ENCODE measurements around the gene PHF23.

GRCh38 chr17:7243453-7243729 is 4.1 kb upstream of the PHF23 start:
- no peak for TF ChIP-seq CTCF (IDR thresholded peaks at IDR 0.05; ENCODE audit: insufficient read depth, low read length)
- TF ChIP-seq POLR2AphosphoS5 (IDR thresholded peaks at IDR 0.05; ENCODE audit: low read depth) = no peak
- TF ChIP-seq SPI1 (IDR thresholded peaks at IDR 0.05; ENCODE audit: borderline replicate concordance, low read depth) = no peak
- no peak for TF ChIP-seq REST (IDR thresholded peaks at IDR 0.05; ENCODE audit: insufficient replicate concordance, low read depth)
- TF ChIP-seq GABPA (IDR thresholded peaks at IDR 0.05; ENCODE audit: low read depth) = no peak
